ENCODE data around the gene ATP11A. TPM values are rescaled to one million over a fixed set of nuclear protein-coding genes. Genes with fewer than 3 reads are reported as not detected.

ATP11A gene
- total and polyA plus RNA-seq, 10 of the 15 experiments (the other 5 are each of a cell fraction or from before 2014, with no cell fraction given): 1.4 to 69.6 (median 14.4) TPM

DNA sequence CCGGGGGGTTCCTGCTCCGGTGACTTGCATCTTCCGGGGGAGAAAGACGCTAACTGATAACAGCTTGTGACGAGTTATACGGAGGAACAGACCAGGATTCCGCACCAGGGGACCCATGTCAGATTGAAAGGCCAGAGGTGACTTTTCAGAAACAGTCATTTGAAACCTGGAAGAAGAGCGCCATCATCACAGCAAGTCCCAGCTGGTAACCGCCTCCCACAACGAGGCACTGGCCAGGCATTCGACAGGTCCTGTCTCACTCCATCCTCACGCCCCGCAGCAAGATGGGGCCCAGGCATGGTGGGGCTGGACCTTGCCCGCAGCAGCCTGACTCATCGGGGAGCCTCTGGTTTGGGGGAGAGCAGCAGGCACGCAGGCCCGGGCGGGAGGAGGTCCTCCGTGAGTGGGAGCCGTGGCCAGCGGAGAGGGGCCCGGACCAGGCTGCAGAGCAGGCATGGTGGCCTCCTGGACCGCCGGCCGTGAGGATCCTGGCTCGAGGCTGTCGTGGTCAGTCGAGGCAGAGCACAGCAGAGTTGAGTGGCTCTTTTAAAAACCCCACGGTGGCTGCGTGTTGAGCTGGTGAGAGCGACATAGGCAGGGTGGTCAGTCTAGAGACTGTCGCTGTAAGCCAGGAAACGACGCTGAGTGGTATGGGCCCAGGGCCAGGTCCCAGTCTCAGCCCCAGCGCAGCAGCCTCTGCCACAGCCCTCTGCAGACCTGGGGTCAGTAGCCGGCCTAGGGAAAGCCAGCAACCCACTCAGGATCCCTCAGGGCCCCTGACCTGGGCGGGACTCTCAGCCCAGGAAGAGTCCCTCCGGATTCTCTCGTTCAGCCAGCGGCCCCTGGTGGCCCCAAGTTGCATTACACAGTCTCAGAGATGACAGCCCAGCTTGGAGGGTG lies 184.3 kb downstream of the ATP11A start:
- H3K36me3 ChIP-seq (ENCODE audit: control insufficient read depth in 2 of 2, insufficient read depth in 2 of 2, low read length in 1 of 2): peaks cover 3 to 5% of the 10 kb centered on the region in 2 experiments; a peak in 3 of 4 replicates
- H4K20me1 ChIP-seq (ENCODE audit: control insufficient read depth, insufficient read depth): no peaks in the 10 kb centered on the region
- BruUV-seq (replicated peaks): no TSS peak
- RAD21 ChIA-PET (ENCODE audit: unreplicated experiment): interaction anchor here (0.6 to 2.3 kb wide), 13 partner anchors 14 to 259 kb away, joined by 3 to 37 read pairs (median 4); no protein-coding TSS in a partner anchor
- FAIRE-seq: peak; percentile 18
- ATAC-seq: peak; percentile 96
- in situ Hi-C loops (cut with MboI): loop anchor here (5.0 to 25.0 kb wide), 3 partner anchors 182 to 1412 kb away; partner anchors contain the start of gene ATP11A
- CTCF ChIA-PET: interaction anchor here (0.6 to 2.6 kb wide), 23 partner anchors 13 to 268 kb away, joined by 3 to 73 read pairs (median 5); no protein-coding TSS in a partner anchor
- H3K4me2 ChIP-seq (ENCODE audit: control insufficient read depth, insufficient read depth): peak overlapping the region; percentile 20
- no peaks in the 10 kb centered on the region for H3K79me2 ChIP-seq (ENCODE audit: control insufficient read depth, insufficient read depth, low read length)
- 0 out of 2 replicates have a peak overlapping the region, but pooled peaks have one; percentile 44 for H3K27ac ChIP-seq (ENCODE audit: control insufficient read depth, insufficient read depth)
- SMC1A ChIA-PET (ENCODE audit: uncharacterized antibody, unreplicated experiment): interaction anchor here (0.5 to 2.6 kb wide), 16 partner anchors 19 to 361 kb away, joined by 3 to 35 read pairs (median 3); no protein-coding TSS in a partner anchor
- no peaks in the 10 kb centered on the region for H3K27me3 ChIP-seq (replicated peaks in 1 of 2; ENCODE audit: control insufficient read depth in 2 of 2, insufficient read depth in 2 of 2, low read length in 1 of 2)
- no peak for DNase-seq (ENCODE audit: low read depth, low spot score)
- intact Hi-C loops (cut with micrococcal nuclease; ENCODE audit: unreplicated experiment): loop anchor here (1.0 to 5.0 kb wide), 5 partner anchors 71 to 257 kb away; no protein-coding TSS in a partner anchor
- WGBS (ENCODE audit: insufficient coverage, insufficient replicate concordance, low lambda C conversion rate, missing lambda C conversion rate): 38% methylated on average over 34 of the region's 40 CpGs
- POLR2A ChIA-PET: interaction anchor here (0.6 kb wide), 1 partner anchor 197 kb away, joined by 6 read pairs; no protein-coding TSS in a partner anchor
- peaks cover 24% of the 10 kb centered on the region for H3K4me1 ChIP-seq (ENCODE audit: control insufficient read depth, insufficient read depth, low read length)
- H3K9me3 ChIP-seq (replicated peaks; ENCODE audit: control insufficient read depth, insufficient read depth, low read length): no peaks in the 10 kb centered on the region
- H2AFZ ChIP-seq (ENCODE audit: control insufficient read depth, low read depth, low read length): 0 out of 2 replicates have a peak overlapping the region, but pooled peaks have one; percentile 4
- no peak overlapping the region for H3K9ac ChIP-seq (ENCODE audit: control insufficient read depth, insufficient read depth, low read length)
- H3K4me3 ChIP-seq: no peak overlapping the region
- TF ChIP-seq, protein P1, sequence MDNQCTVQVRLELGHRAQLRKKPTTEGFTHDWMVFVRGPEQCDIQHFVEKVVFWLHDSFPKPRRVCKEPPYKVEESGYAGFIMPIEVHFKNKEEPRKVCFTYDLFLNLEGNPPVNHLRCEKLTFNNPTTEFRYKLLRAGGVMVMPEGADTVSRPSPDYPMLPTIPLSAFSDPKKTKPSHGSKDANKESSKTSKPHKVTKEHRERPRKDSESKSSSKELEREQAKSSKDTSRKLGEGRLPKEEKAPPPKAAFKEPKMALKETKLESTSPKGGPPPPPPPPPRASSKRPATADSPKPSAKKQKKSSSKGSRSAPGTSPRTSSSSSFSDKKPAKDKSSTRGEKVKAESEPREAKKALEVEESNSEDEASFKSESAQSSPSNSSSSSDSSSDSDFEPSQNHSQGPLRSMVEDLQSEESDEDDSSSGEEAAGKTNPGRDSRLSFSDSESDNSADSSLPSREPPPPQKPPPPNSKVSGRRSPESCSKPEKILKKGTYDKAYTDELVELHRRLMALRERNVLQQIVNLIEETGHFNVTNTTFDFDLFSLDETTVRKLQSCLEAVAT (IDR thresholded peaks at IDR 0.05): peak; percentile 57; the same call in 1 of the 2 replicates
- peak; percentile 96 for TF ChIP-seq RAD21 (IDR thresholded peaks at IDR 0.05; ENCODE audit: insufficient read depth, low read depth, low read length)
- TF ChIP-seq YY1 (IDR thresholded peaks at IDR 0.05; ENCODE audit: low read depth, low read length): 0 out of 2 replicates have a peak, but pooled peaks have one; percentile 28
- TF ChIP-seq, protein P2, sequence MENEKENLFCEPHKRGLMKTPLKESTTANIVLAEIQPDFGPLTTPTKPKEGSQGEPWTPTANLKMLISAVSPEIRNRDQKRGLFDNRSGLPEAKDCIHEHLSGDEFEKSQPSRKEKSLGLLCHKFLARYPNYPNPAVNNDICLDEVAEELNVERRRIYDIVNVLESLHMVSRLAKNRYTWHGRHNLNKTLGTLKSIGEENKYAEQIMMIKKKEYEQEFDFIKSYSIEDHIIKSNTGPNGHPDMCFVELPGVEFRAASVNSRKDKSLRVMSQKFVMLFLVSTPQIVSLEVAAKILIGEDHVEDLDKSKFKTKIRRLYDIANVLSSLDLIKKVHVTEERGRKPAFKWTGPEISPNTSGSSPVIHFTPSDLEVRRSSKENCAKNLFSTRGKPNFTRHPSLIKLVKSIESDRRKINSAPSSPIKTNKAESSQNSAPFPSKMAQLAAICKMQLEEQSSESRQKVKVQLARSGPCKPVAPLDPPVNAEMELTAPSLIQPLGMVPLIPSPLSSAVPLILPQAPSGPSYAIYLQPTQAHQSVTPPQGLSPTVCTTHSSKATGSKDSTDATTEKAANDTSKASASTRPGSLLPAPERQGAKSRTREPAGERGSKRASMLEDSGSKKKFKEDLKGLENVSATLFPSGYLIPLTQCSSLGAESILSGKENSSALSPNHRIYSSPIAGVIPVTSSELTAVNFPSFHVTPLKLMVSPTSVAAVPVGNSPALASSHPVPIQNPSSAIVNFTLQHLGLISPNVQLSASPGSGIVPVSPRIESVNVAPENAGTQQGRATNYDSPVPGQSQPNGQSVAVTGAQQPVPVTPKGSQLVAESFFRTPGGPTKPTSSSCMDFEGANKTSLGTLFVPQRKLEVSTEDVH (IDR thresholded peaks at IDR 0.05; ENCODE audit: low read depth, partially characterized antibody): no peak
- TF ChIP-seq SIN3A (IDR thresholded peaks at IDR 0.05; ENCODE audit: low read depth, low read length): no peak
- TF ChIP-seq CREB1 (IDR thresholded peaks at IDR 0.05; ENCODE audit: low read depth): 0 out of 2 replicates have a peak, but pooled peaks have one; percentile 10
- no peak for TF ChIP-seq SMAD5 (IDR thresholded peaks at IDR 0.05; ENCODE audit: low read depth)
- 0 out of 2 replicates have a peak, but pooled peaks have one; percentile 23 for TF ChIP-seq POLR2A (IDR thresholded peaks at IDR 0.05; ENCODE audit: low read depth, low read length)
- no peak for TF ChIP-seq YBX1 (IDR thresholded peaks at IDR 0.05)
- TF ChIP-seq IKZF2 (IDR thresholded peaks at IDR 0.05): no peak
- TF ChIP-seq GATAD2B (conservative IDR thresholded peaks at IDR 0.05; ENCODE audit: low read depth): 0 out of 2 replicates have a peak, but pooled peaks have one; percentile 43
- no peak for TF ChIP-seq SPI1 (IDR thresholded peaks at IDR 0.05; ENCODE audit: borderline replicate concordance, insufficient read depth, low read depth, low read length)
- TF ChIP-seq SMC3 (IDR thresholded peaks at IDR 0.05; ENCODE audit: borderline replicate concordance, low read length): peak; percentile 88
- TF ChIP-seq, protein P3, sequence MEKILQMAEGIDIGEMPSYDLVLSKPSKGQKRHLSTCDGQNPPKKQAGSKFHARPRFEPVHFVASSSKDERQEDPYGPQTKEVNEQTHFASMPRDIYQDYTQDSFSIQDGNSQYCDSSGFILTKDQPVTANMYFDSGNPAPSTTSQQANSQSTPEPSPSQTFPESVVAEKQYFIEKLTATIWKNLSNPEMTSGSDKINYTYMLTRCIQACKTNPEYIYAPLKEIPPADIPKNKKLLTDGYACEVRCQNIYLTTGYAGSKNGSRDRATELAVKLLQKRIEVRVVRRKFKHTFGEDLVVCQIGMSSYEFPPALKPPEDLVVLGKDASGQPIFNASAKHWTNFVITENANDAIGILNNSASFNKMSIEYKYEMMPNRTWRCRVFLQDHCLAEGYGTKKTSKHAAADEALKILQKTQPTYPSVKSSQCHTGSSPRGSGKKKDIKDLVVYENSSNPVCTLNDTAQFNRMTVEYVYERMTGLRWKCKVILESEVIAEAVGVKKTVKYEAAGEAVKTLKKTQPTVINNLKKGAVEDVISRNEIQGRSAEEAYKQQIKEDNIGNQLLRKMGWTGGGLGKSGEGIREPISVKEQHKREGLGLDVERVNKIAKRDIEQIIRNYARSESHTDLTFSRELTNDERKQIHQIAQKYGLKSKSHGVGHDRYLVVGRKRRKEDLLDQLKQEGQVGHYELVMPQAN (conservative IDR thresholded peaks at IDR 0.05): no peak
- no peak for TF ChIP-seq ZZZ3 (IDR thresholded peaks at IDR 0.05; ENCODE audit: control insufficient read depth, insufficient read length, low read depth)
- TF ChIP-seq NR2F1 (conservative IDR thresholded peaks at IDR 0.05): peak; percentile 83
- 0 out of 2 replicates have a peak, but pooled peaks have one; percentile 12 for TF ChIP-seq JUNB (IDR thresholded peaks at IDR 0.05)

Measured in GM12878 (cell line).